OCI-LY3 (cell line): ENCODE data around the gene SLC35G1.

Experiments used
- H2AFZ ChIP-seq: fragments of 200-600, 300-600 bp; shearing (Covaris generic); 2 replicates; pipeline ENCODE4 v1.6.0; 2014; ENCODE audit warnings: antibody characterized with exemption, low read depth, low read length
- H3K27ac ChIP-seq: fragments of 200-600, 300-600 bp; sonication (generic); 2 replicates; pipeline ENCODE4 v1.5.1; 2014; ENCODE audit warnings: mild to moderate bottlenecking, low read length, moderate library complexity, mixed read lengths
- H3K27me3 ChIP-seq: fragments of 200-600, 300-600 bp; sonication (generic); 2 replicates; pipeline ENCODE4 v1.6.1; 2014; ENCODE audit warnings: low read depth, low read length, mixed read lengths
- H3K36me3 ChIP-seq: fragments of 200-600, 300-600 bp; sonication (generic); replicated peaks from 2 replicates; pipeline ENCODE3; 2014; ENCODE audit warnings: low read depth, low read length, mixed read lengths
- H3K4me1 ChIP-seq: fragments of 300-600, 200-600 bp; sonication (generic); 2 replicates; pipeline ENCODE4 v1.6.1; 2014; ENCODE audit warnings: low read length, mixed read lengths
- H3K4me2 ChIP-seq: fragments of 200-600, 300-600 bp; sonication (generic); 2 replicates; pipeline ENCODE4 v1.6.1; 2014; ENCODE audit warnings: low read length, mixed read lengths
- H3K4me3 ChIP-seq: fragments of 300-600, 200-600 bp; sonication (generic); 2 replicates; pipeline ENCODE4 v1.5.1; 2014; ENCODE audit warnings: antibody characterized with exemption, mild to moderate bottlenecking, low read length, moderate library complexity
- H3K79me2 ChIP-seq: fragments of 300-600, 200-600 bp; shearing (Covaris generic); 2 replicates; pipeline ENCODE4 v1.6.1; 2014; ENCODE audit warnings: mild to moderate bottlenecking, low read length, mixed read lengths
- H3K9ac ChIP-seq: fragments of 300-600, 200-600 bp; shearing (Covaris generic); 2 replicates; pipeline ENCODE4 v1.6.0; 2014; ENCODE audit warnings: mild to moderate bottlenecking, low read length, moderate library complexity
- H3K9me3 ChIP-seq: fragments of 200-600, 300-600 bp; shearing (Covaris generic); 2 replicates; pipeline ENCODE4 v1.6.1; 2014; ENCODE audit warnings: low read length, mixed read lengths; ENCODE audit not compliant: insufficient read depth
- H4K20me1 ChIP-seq: fragments of 200-600, 300-600 bp; sonication (generic); 2 replicates; pipeline ENCODE4 v1.6.1; 2016; ENCODE audit warnings: low read length, mixed read lengths; ENCODE audit not compliant: insufficient read depth
- EZH2phosphoT487 ChIP-seq: fragments of 200-600 bp; shearing (Covaris generic); IDR thresholded peaks from 2 replicates; pipeline ENCODE4 v1.6.1; 2018; ENCODE audit warnings: antibody characterized with exemption, mixed run types, low read depth
- TF ChIP-seq, protein P1 (sequence below): fragments of 200-600, 300-600 bp; sonication (generic); IDR thresholded peaks from 2 replicates; pipeline ENCODE4 v1.5.1; 2014; ENCODE audit warnings: antibody characterized with exemption, low read length, low read depth

Gene SLC35G1

GRCh38 chr10:93938140-93938539, 44.4 kb downstream of the SLC35G1 start:
- Histone ChIP-seq H3K4me1 (no peaks in the 10 kb centered on the region), H3K27ac (no peak overlapping the region), H4K20me1 (no peaks in the 10 kb centered on the region), H3K79me2 (no peaks in the 10 kb centered on the region), H3K4me2 (no peak overlapping the region), H3K27me3 (no peaks in the 10 kb centered on the region), H2AFZ (no peak overlapping the region), H3K4me3 (no peak overlapping the region), H3K9ac (no peak overlapping the region), H3K36me3 (no peaks in the 10 kb centered on the region), H3K9me3 (no peaks in the 10 kb centered on the region)
- TF ChIP-seq, protein P1, sequence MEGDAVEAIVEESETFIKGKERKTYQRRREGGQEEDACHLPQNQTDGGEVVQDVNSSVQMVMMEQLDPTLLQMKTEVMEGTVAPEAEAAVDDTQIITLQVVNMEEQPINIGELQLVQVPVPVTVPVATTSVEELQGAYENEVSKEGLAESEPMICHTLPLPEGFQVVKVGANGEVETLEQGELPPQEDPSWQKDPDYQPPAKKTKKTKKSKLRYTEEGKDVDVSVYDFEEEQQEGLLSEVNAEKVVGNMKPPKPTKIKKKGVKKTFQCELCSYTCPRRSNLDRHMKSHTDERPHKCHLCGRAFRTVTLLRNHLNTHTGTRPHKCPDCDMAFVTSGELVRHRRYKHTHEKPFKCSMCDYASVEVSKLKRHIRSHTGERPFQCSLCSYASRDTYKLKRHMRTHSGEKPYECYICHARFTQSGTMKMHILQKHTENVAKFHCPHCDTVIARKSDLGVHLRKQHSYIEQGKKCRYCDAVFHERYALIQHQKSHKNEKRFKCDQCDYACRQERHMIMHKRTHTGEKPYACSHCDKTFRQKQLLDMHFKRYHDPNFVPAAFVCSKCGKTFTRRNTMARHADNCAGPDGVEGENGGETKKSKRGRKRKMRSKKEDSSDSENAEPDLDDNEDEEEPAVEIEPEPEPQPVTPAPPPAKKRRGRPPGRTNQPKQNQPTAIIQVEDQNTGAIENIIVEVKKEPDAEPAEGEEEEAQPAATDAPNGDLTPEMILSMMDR, result no peak
- TF ChIP-seq EZH2phosphoT487, result no peak

- H3K36me3 ChIP-seq, result no peaks in the 10 kb centered on the region
- no peaks in the 10 kb centered on the region for H3K9me3 ChIP-seq
- H3K9ac ChIP-seq, result no peak overlapping the region
- no peak for TF ChIP-seq EZH2phosphoT487
- TF ChIP-seq, protein P1, result no peak
- H3K27ac ChIP-seq, result no peak overlapping the region
- H2AFZ ChIP-seq, result no peak overlapping the region
- no peaks in the 10 kb centered on the region for H3K4me1 ChIP-seq
- no peaks in the 10 kb centered on the region for H3K79me2 ChIP-seq
- no peaks in the 10 kb centered on the region for H3K27me3 ChIP-seq
- no peak overlapping the region for H3K4me2 ChIP-seq
- H3K4me3 ChIP-seq, result no peak overlapping the region
- no peaks in the 10 kb centered on the region for H4K20me1 ChIP-seq
These were observed 47.1 kb downstream of the SLC35G1 start for GRCh38 chr10:93940881-93941280.

- H3K36me3 ChIP-seq, result no peaks in the 10 kb centered on the region
- TF ChIP-seq, protein P1, result no peak
- no peak for TF ChIP-seq EZH2phosphoT487
- no peaks in the 10 kb centered on the region for H3K27me3 ChIP-seq
- no peak overlapping the region for H3K4me2 ChIP-seq
- no peaks in the 10 kb centered on the region for H4K20me1 ChIP-seq
- no peak overlapping the region for H3K27ac ChIP-seq
- H3K9me3 ChIP-seq, result no peaks in the 10 kb centered on the region
- H3K4me1 ChIP-seq, result no peaks in the 10 kb centered on the region
- no peaks in the 10 kb centered on the region for H3K79me2 ChIP-seq
- H2AFZ ChIP-seq, result no peak overlapping the region
- H3K4me3 ChIP-seq, result no peak overlapping the region
- no peak overlapping the region for H3K9ac ChIP-seq
These were observed 47.8 kb downstream of the SLC35G1 start for GRCh38 chr10:93941606-93942005.

- Histone ChIP-seq H3K27ac (no peak overlapping the region), H3K4me2 (no peak overlapping the region), H3K4me3 (no peak overlapping the region), H3K9ac (no peak overlapping the region), H3K4me1 (no peaks in the 10 kb centered on the region), H3K79me2 (no peaks in the 10 kb centered on the region), H3K36me3 (no peaks in the 10 kb centered on the region), H3K9me3 (no peaks in the 10 kb centered on the region), H3K27me3 (no peaks in the 10 kb centered on the region), H2AFZ (no peak overlapping the region), H4K20me1 (no peaks in the 10 kb centered on the region)
- TF ChIP-seq, protein P1, result no peak
- TF ChIP-seq EZH2phosphoT487, result no peak
These were observed 52.0 kb downstream of the SLC35G1 start for GRCh38 chr10:93945819-93946218.
